HG03280 (cell line): ENCODE data around the gene SBK2.

Source experiments
- ATAC-seq: cut with Tn5 transposase; IDR thresholded peaks from one replicate; pipeline ENCODE4 v1.9.1; 2021; ENCODE audit warnings: mild to moderate bottlenecking, moderate library complexity; ENCODE audit not compliant: unreplicated experiment

Gene SBK2

DNA sequence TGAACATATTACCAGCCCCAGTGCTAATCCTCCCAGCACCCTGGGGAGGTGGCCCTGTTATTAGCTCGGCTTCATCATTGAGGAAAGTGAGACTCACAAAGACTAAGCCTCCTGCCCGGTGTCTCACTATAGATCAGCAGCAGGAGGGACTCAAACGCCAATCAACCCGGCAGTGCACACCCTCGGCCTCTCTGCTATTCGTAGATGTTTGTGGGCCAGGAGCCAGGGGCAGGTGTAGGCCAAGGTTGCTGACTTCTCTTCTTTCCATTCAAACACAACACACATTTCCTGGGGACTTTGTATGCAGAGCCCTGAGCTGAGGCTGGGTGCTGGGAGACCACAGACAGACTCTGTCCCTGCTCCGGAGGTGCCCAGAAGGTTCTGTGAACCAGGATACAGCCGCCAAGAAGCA is 17.8 kb upstream of the SBK2 start:
- no peak for ATAC-seq

- no peak for ATAC-seq
Observed at GRCh38 chr19:55554302-55554701, 17.4 kb upstream of the SBK2 start.

GRCh38 chr19:55553217-55554182 is 16.6 kb upstream of the SBK2 start:
- no peak for ATAC-seq

DNA sequence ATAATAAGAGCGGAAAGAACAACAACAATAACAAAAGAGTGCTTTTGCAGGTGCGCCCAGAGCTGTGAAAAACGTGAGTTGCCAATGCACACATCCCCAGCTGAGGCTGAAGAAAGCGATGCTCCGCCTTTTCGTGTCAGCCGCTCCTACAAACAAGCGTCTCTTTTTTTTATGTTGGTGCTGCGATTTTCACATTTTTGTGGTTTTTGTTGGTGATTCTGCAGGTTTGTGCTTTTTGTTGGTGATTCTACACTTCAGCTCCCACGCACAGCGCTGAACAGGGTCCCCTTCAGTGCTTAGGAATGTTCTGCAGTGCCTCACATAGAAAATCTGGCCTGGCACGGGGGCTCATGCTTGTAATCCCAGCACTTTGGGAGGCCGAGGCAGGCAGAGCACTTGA is 15.7 kb upstream of the SBK2 start:
- ATAC-seq = no peak

DNA sequence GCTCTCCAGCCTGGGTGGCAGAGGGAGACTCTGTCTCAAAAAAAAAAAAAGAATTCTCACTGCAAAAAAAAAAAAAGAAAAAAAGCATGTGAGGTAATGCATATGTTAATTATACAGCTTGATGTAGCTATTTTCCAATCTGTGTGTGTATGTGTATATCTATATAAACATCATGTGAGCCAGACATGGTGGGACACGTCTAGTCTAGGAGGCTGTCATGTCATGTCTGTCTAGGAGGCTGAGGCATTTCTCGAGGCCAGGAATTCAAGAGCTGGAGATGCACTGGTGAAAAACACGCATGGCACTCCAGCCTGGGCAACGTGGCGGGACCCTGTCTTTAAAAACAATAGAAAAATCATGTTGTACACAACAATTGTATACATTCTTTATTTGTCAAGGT is 15.3 kb upstream of the SBK2 start:
- no peak for ATAC-seq

DNA sequence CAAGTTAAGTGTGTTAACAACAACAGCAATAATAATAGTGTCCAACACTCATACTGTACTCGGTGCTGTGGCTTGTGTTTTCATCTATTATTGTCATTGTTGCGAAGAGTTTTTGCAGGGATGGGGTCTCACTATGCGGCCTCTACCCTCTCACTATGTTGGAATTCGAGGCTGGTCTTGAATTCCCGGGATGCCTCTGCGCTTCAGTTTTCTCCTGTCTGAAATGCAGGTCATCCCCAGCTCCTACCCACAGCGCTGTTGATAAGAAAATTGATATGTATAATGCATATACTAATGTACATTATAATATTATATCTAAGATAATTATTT is 13.4 kb upstream of the SBK2 start:
- no peak for ATAC-seq

GRCh38 chr19:55549500-55550320 is 12.8 kb upstream of the SBK2 start:
- ATAC-seq = no peak

DNA sequence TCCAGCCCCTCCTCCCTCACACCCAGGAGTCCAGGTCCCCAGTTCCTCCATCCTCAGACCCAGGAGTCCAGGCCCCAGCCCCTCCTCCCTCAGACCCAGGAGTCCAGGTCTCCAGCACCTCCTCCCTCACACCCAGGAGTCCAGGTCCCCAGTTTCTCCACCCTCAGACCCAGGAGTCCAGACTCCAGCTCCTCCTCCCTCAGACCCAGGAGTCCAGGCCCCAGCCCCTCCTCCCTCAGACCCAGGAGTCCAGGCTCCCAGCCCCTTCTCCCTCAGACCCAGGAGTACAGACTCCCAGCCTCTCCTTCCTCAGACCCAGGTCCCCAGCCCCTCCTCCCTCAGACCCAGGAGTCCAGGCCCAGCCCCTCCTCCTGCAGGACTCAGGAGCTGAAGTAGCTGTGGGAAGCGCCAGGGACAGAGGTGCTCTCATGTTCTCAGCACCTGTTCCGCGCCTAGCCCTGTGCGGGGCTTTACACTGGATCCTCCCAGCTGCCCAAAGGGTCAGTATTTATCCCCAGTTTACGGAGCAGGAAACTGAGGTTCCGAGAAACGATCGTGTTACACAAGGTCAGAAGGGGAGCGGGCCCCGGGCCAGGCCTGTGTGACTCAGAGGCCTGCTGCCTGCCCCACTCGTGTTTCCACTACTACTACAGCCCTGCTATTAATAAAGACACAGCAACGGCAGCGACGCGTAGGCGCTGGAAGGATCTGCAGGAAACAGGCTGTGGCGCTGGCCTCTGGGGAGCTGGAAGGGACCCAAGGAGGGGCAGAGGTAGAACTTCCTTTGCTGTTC is 10.1 kb upstream of the SBK2 start:
- ATAC-seq = no peak

GRCh38 chr19:55546011-55546410 is 9.1 kb upstream of the SBK2 start:
- ATAC-seq = no peak

DNA sequence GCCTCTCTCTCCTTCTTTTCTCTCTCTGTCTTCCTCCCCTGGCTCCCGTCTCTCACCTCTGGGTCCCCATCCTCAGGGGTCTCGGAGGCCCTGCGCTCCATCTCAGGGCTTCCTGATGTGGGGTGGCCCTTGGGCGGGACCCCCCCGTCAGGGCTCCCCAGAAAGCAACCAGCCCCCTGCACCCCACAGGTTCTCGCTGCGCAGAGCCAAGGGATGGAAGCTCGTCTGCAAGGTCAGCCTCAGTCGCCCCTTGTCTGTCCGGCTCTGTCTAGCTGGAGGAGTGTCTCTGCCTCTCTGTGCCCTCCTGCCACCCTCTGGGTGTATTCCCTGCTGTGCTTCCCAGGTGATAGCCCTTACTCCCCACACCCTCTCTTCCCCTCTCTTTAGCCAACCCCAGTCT is 8.5 kb upstream of the SBK2 start, which contains the start of gene SBK3:
SBK3 (minus strand) TSS at position 101 of the 400 bp plus-strand sequence; CDS start at position 101, 0 bp downstream.
- ATAC-seq = no peak

DNA sequence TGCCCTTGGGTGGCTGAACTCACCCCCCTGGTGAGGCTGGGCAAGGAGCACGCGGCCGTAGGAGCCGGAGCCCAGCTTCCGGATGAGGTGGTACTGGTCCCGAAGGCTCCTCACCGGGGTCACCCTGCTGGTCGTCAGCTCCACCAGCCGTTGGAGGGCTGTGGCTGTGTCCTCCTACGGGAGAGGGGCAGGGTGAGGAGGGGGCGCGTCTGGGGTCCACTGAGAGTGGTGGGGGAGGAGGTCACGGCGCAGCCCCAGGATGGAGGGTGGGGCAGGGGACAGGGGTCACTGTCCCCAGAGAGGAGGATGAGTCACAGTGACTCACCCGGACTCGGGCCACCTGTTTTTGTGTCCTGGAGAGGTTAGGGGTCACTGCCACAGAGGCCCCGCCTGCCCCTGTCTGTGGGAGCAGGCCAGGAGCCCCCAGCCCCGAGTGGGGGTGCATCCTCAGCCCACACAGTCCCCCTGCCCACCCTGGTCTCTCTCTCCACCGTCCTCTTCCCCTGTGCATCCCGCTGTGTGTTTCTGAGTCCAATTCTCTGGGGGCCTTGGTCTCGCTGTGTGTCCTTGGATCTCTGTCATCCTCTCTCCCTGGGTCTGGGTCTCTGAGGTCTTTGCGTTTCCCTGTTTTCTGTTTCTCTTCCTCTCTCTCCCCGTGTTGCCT is 8.0 kb upstream of the SBK2 start:
- ATAC-seq = no peak

DNA sequence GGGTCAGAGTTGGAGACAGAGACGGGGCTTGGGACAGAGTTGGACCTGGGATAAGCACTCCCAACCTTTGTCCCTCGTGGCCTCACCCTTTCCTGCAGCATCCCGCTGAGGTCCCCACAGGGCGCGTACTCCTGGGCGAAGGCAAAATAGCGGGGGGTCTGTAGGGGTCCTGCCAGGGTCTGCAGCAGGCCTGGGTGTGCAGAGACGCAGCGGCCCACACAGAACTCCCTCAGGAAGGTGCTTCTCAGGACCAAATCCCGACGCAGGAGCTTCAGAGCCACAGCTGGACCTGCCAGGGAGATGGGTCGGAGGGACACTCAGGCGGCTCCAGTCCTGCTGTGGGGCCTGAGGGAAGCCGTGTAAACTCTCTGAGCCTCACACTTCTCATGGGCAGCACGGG is 7.1 kb upstream of the SBK2 start:
- ATAC-seq = no peak

GRCh38 chr19:55543567-55543966 is 6.6 kb upstream of the SBK2 start:
- ATAC-seq = no peak

DNA sequence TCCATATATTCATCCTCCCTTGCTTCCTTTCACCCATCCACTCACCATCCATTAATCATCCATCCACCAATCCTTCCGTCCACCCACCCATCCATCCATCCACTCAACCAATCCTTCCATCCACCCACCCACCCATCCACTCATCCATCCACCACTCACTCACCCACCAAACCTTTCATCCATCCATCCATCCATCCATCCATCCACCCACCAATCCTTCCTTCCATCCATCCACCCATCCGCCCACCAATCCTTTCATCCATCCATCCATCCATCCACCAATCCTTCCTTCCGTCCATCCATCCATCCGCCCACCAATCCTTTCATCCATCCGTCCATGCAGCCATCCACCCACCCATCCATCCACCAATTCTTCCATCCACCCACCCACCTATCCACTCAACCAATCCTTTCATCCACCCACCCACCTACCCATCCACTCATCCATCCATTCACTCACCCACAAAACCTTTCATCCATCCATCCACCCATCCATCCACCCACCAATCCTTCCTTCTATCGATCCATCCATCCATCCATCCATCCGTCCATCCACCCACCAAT is 5.4 kb upstream of the SBK2 start:
- ATAC-seq = no peak

GRCh38 chr19:55541091-55541490 is 4.2 kb upstream of the SBK2 start:
- ATAC-seq = no peak

DNA sequence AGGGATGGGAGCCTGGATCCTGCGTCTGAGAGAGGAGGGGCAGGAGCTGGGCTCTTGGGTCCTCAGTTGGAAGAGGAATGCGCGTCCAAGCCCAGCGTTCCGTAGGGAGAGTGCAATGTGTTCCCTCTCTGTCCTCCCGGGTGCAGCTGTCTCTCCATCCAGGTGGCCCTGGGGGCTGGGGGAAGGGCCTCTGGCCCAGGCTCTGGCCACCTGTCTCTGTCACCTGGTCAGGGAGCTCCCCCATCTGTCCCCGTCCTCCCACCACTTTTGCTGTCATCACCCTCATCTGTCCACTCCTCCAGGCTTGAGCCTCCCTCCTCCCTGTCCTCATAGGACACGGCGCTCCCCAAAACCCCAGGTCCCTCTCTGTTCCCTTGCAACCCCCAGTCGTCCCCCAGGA is 3.7 kb upstream of the SBK2 start:
- no peak for ATAC-seq

- no peak for ATAC-seq
Observed at GRCh38 chr19:55539090-55539984, 2.4 kb upstream of the SBK2 start.

- ATAC-seq = no peak
Observed at GRCh38 chr19:55538132-55538531, 1.2 kb upstream of the SBK2 start.

DNA sequence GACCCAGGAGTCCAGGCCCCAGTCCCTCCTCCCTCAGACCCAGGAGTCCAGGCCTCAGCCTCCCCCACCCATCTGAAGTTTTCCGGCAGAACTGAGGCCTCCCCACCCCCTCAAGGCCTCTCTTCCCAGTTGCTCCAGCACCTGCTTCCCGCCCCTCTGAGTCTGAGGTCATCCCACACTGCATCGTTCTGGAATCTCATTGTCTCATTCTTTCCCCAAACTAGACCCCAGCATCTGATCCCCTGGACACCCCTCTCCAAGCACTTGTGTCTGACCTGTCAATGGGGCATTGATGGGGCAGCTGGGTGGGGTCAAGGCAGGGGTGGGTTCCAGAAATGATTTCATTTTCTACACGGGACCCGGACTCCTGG is 793 bp upstream of the SBK2 start:
- ATAC-seq = no peak
